A549 (cell line): ENCODE measurements around the gene MLYCD. TPM values are rescaled to one million over a fixed set of nuclear protein-coding genes. Genes with fewer than 3 reads are reported as not detected.

Experiments used
- ATAC-seq, 2 experiments: fragments of 200-7000 bp in 1 of 2; fragments of >200 bp in 1 of 2; cut with Nextera tagmentation in 1 of 2; cut with Tn5 transposase in 1 of 2; 3 replicates each; pipeline versions ENCODE4 v1.8.0 to v1.9.1; 2018 to 2020; ENCODE audit warnings: mild to moderate bottlenecking in 1 of 2, moderate library complexity in 1 of 2
- CTCF ChIA-PET: fragments of 300-600 bp; sonication (Branson Sonifier 250); formaldehyde crosslinking; extraction: SDS; loops from one replicate; lab custom pipeline; 2021; ENCODE audit warnings: antibody characterized with exemption, inconsistent platforms; lab: Yijun Ruan, JAX
- POLR2A ChIA-PET: fragments of 350-600 bp; formaldehyde crosslinking; extraction: SDS; loops from one replicate; lab custom pipeline; 2021; ENCODE audit warnings: antibody characterized with exemption, inconsistent platforms; lab: Yijun Ruan, JAX
- DNase-seq, 2 experiments: peaks; one replicate each; pipeline versions ENCODE4 v3.0.0 to v3.0.0-alpha.2; 2011 to 2016; ENCODE audit warnings: low read depth in 1 of 2, low spot score in 1 of 2
- FAIRE-seq: peaks from 2 replicates; lab custom pipeline; 2011; peaks lifted over from hg19 to GRCh38; lab: Jason Lieb, UNC
- H3K27ac ChIP-seq, 2 experiments: fragments of >200 bp; sonication (Bioruptor Twin); formaldehyde crosslinking; 3 replicates each; pipeline ENCODE4 v1.5.1; 2016 to 2017
- H3K4me1 ChIP-seq: fragments of >200 bp; sonication (Bioruptor Twin); formaldehyde crosslinking; 3 replicates; pipeline ENCODE4 v1.6.1; 2016
- H3K4me2 ChIP-seq: fragments of >200 bp; sonication (Bioruptor Twin); formaldehyde crosslinking; 3 replicates; pipeline ENCODE4 v1.6.1; 2016
- H3K4me3 ChIP-seq: fragments of >200 bp; sonication (Bioruptor Twin); formaldehyde crosslinking; 3 replicates; pipeline ENCODE4 v1.5.1; 2016
- H3K9me3 ChIP-seq: fragments of >200 bp; sonication (Bioruptor Twin); formaldehyde crosslinking; 3 replicates; pipeline ENCODE4 v1.6.1; 2016
- BCL3 ChIP-seq: fragments of >200 bp; sonication (Bioruptor Twin); formaldehyde crosslinking; IDR thresholded peaks from 3 replicates; pipeline ENCODE4 v1.6.1; 2016
- CEBPB ChIP-seq, 2 experiments: fragments of >200 bp in 1 of 2; sonication (Bioruptor Twin) in 1 of 2; formaldehyde crosslinking in 1 of 2; IDR thresholded peaks; 2 replicates each; pipeline ENCODE4 v1.6.1; 2012 to 2016
- CHD2 ChIP-seq: fragments of 150-350 bp; IDR thresholded peaks from 2 replicates; pipeline ENCODE4 v1.6.1; 2014; ENCODE audit warnings: low read length; ENCODE audit not compliant: partially characterized antibody
- CTCF ChIP-seq: fragments of >200 bp; sonication (Bioruptor Twin); formaldehyde crosslinking; IDR thresholded peaks from 3 replicates; pipeline ENCODE4 v1.5.1; 2016
- EHF ChIP-seq: fragments of 250-450 bp; sonication (Bioruptor Pico); IDR thresholded peaks from 2 replicates; pipeline ENCODE4 v1.5.0; 2020; ENCODE audit warnings: mild to moderate bottlenecking
- EHMT2 ChIP-seq: fragments of 200-600 bp; sonication (generic); IDR thresholded peaks from 2 replicates; pipeline ENCODE4 v1.6.1; 2016; ENCODE audit warnings: antibody characterized with exemption, low read depth, mild to moderate bottlenecking, moderate library complexity
- ELK1 ChIP-seq: fragments of 150-350 bp; IDR thresholded peaks from 2 replicates; pipeline ENCODE4 v1.6.1; 2014; ENCODE audit warnings: low read depth, mild to moderate bottlenecking, low read length
- GATA3 ChIP-seq: IDR thresholded peaks from 2 replicates; pipeline ENCODE4 v1.6.1; 2012; ENCODE audit warnings: borderline replicate concordance
- HES2 ChIP-seq: fragments of >200 bp; sonication (Bioruptor Twin); formaldehyde crosslinking; IDR thresholded peaks from 2 replicates; pipeline ENCODE4 v1.6.1; 2016
- NFE2L2 ChIP-seq: fragments of 150-350 bp; conservative IDR thresholded peaks from 2 replicates; pipeline ENCODE4 v1.6.1; 2014; ENCODE audit warnings: low read length
- NPAS2 ChIP-seq: fragments of 250-450 bp; sonication (Bioruptor Pico); IDR thresholded peaks from 2 replicates; pipeline ENCODE4 v1.8.0; 2022; ENCODE audit warnings: mild to moderate bottlenecking, moderate library complexity, borderline replicate concordance
- PBX3 ChIP-seq: IDR thresholded peaks from 2 replicates; pipeline ENCODE4 v1.6.1; 2012
- RAD21 ChIP-seq, 2 experiments: fragments of >200 bp in 1 of 2; sonication (Bioruptor Twin) in 1 of 2; formaldehyde crosslinking in 1 of 2; IDR thresholded peaks in 1 of 2; conservative IDR thresholded peaks in 1 of 2; 2 replicates in 1 of 2; 3 replicates in 1 of 2; pipeline ENCODE4 v1.6.1; 2012 to 2018; ENCODE audit warnings: inconsistent platforms in 1 of 2
- RCOR1 ChIP-seq: fragments of 150-350 bp; IDR thresholded peaks from 2 replicates; pipeline ENCODE4 v1.6.1; 2014; ENCODE audit warnings: antibody characterized with exemption, low read length, low read depth
- RFX5 ChIP-seq: fragments of 450-650 bp; IDR thresholded peaks from 2 replicates; pipeline ENCODE4 v1.7.1; 2014; ENCODE audit warnings: antibody characterized with exemption, mild to moderate bottlenecking, moderate library complexity
- RNF2 ChIP-seq: fragments of 200-600 bp; sonication (generic); IDR thresholded peaks from 2 replicates; pipeline ENCODE4 v1.6.1; 2016; ENCODE audit warnings: low read depth, mild to moderate bottlenecking, antibody characterized with exemption, moderate library complexity, borderline replicate concordance
- TP53 ChIP-seq: fragments of 250-450 bp; sonication (Bioruptor Pico); IDR thresholded peaks from 2 replicates; pipeline ENCODE4 v1.5.0; 2021; ENCODE audit warnings: mild to moderate bottlenecking, moderate library complexity
- ZNF302 ChIP-seq: fragments of 250-450 bp; sonication (Bioruptor Pico); IDR thresholded peaks from 2 replicates; pipeline ENCODE4 v1.9.0; 2021; ENCODE audit warnings: inconsistent platforms, mild to moderate bottlenecking, moderate library complexity
- WGBS: methylation state at CpG from one replicate; pipeline ENCODE4 v1.1.6; 2017; ENCODE audit errors: missing lambda C conversion rate; 5-methylcytosine and 5-hydroxymethylcytosine counted together
- polyA plus RNA-seq, 4 experiments: library from polyadenylated mRNA; depleted of rRNA in 3 of 4; stranded (reverse); fragments of >200 nt; fragmentation: RNase III in 1 of 4; extraction: RNeasy Plus Mini Kit Qiagen cat#74134 plus additional on column Dnase treatment in 1 of 4; gene quantifications; 2 replicates in 3 of 4; 3 replicates in 1 of 4; pipeline ENCODE4 v1.2.3, GENCODE V29; 2011 to 2017

MLYCD gene
- polyA plus RNA-seq, 2 of the 4 experiments (the other 2 are of a cell fraction), result 1.3 to 1.7 TPM

GRCh38 chr16:83923581-83924365 is 24.9 kb downstream of the MLYCD start (continued):
- TF ChIP-seq BCL3 (no peak), GATA3 (no peak), RNF2 (no peak)

GRCh38 chr16:83924686-83925085 is 25.8 kb downstream of the MLYCD start:
- Histone ChIP-seq H3K9me3 (no peaks in the 10 kb centered on the region), H3K4me2 (no peak overlapping the region), H3K4me1 (peaks cover 6% of the 10 kb centered on the region), H3K4me3 (no peak overlapping the region), H3K27ac (no peak overlapping the region)
- POLR2A ChIA-PET, result no interaction called here
- no peak for ATAC-seq
- CTCF ChIA-PET, result interaction anchor here (0.6 to 17.0 kb wide), 6 partner anchors 19 to 558 kb away, joined by 3 to 175 read pairs (median 12); partner anchors contain the start of gene OSGIN1
- no peak for FAIRE-seq
- DNase-seq, result no peak
- WGBS, result 71% methylated on average over 13 of the region's 13 CpGs
- TF ChIP-seq CTCF (no peak), NPAS2 (no peak), EHF (CRISPR knock-in tag) (no peak), HES2 (no peak), PBX3 (no peak), RFX5 (no peak), ELK1 (no peak), NFE2L2 (no peak), RAD21 (conservative IDR thresholded peaks at IDR 0.05 in 1 of 2, IDR thresholded peaks at IDR 0.05 in 1 of 2) (no peak), CEBPB (IDR thresholded peaks at IDR 0.05) (no peak), TP53 (CRISPR knock-in tag) (no peak), EHMT2 (no peak), ZNF302 (no peak), BCL3 (no peak), RNF2 (no peak), CHD2 (no peak), RCOR1 (no peak)
